Cardiac septum (tissue), 1 donor: ENCODE data around the gene PACS2. TPM values are rescaled to one million over a fixed set of nuclear protein-coding genes. Genes with fewer than 3 reads are reported as not detected.
A peak's percentile ranks its signal among the peaks of the same experiment; 100 is the strongest.
"Not testable (repeated sequence)": the region's sequence is repeated elsewhere in the genome, so short reads cannot be mapped to it uniquely, and the experiment has no call there.

Experiments used
- DNase-seq: peaks from one replicate; pipeline ENCODE4 v3.0.0-alpha.2; 2020; ENCODE audit warnings: low spot score
- intact Hi-C: fragments of 100-400 bp; cut with DNase I; formaldehyde crosslinking; loops from one replicate; pipeline ENCODE4 v1.14.0; 2022
- total RNA-seq: library from RNA; stranded (reverse); fragmentation: NEBNext Ultra II Directional; extraction: Animal tissue kit (Norgen Biotek cat#: 25700); gene quantifications from one replicate; pipeline ENCODE4 v1.2.1, GENCODE V29; 2021
- donor health status: DM: no; HTN: no; CAD: no.

The PACS2 gene
- total RNA-seq, 1 donor from 2014 or later = 55.1 TPM

GRCh38 chr14:105285174-105285573, 29.4 kb upstream of the PACS2 start:
- intact Hi-C loops = no loop called here

DNA sequence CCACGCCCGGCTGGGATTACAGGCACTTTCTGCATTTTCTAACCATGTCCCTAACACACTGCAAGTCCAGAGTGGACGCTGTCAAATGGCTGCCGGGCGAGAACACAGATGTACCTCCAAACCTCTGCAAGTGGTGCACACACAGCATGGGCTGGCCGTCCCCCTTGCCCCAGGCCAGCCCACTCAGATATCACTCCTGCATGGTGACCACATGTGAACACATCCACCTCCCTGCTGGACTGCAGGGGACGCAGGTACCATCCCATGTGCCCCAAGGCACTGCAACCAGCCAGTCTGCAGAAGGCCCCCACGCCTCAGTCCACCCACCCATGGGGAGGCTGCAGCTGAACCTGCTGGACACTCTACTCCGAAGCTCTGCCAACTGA, 27.8 kb upstream of the PACS2 start:
- intact Hi-C loops = no loop called here
- no peak for DNase-seq

More at GRCh38 chr14:105285174-105285573, 29.4 kb upstream of the PACS2 start:
- no peak for DNase-seq

GRCh38 chr14:105287249-105288102, 27.1 kb upstream of the PACS2 start:
- intact Hi-C loops = no loop called here

DNA sequence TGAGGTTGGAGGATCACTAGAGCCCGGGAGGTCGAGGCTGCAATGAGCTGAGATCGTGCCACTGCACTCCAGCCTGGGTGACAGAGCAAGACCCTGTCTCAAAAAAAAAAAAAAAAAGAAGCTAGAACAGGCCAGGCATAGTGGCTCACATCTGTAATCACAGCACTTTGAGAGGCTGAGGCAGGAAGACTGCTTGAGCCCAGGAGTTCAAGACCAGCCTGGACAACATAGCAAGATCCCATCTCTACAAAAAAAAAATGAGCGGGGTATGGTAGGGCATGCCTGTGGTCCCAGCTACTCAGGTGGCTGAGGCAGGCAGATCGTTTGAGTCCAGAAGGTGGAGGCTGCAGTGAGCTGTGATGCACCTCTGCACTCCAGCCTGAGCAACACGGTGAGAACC, 25.6 kb upstream of the PACS2 start:
- DNase-seq, intact Hi-C loops: not testable (repeated sequence)

More at GRCh38 chr14:105287249-105288102, 27.1 kb upstream of the PACS2 start:
- DNase-seq = no peak

GRCh38 chr14:105290621-105291346, 23.8 kb upstream of the PACS2 start:
- intact Hi-C loops = loop anchor here (10.0 kb wide), 1 partner anchor 64 kb away; no protein-coding TSS in a partner anchor
- no peak for DNase-seq

DNA sequence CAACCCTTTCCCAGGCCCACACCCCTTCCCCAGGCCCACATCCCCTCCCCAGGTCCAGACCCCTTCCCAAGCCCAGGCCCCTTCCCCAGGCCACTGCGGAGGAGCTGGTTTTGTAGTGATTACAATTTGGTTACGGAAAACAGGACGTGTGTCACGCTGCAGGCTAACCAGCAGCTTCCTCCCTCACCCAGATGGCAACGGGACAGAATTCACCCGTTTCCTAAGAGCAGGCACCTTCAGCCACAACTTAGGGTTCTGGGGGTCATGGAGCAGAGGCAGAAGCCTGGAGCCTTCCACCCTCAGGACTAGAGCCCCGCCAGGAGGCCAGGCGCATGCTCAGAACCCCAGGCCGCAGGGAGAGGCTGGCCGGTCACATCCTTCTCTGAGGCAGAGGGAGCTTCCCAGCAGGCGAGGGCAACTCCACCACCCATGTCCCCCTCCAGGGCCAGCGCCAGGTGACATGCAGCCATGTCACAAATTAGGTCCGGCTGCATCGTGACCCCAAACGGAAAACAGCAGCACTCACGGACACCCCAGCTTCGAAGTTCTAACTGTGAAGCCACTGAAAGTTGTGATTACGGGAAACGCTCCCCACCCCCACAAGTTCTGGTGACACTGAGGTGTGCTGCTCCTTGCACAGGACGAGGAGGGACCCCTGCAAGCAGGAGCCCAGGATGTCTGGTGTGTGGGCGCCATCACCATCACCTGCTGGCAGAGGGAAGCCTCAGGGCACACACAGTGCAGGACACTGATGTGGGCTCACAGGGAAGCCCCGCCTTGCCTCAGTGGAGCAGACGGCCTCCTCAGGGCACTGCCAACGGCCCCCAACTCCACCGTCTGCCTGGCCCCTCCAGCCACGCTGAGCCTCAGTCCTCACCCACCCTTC, 21.5 kb upstream of the PACS2 start:
- no peak for DNase-seq
- intact Hi-C loops = loop anchor here (10.0 kb wide), 1 partner anchor 62 kb away; no protein-coding TSS in a partner anchor

GRCh38 chr14:105294142-105294597, 20.4 kb upstream of the PACS2 start:
- intact Hi-C loops = loop anchor here (10.0 kb wide), 1 partner anchor 61 kb away; no protein-coding TSS in a partner anchor
- DNase-seq = peak; percentile 88

DNA sequence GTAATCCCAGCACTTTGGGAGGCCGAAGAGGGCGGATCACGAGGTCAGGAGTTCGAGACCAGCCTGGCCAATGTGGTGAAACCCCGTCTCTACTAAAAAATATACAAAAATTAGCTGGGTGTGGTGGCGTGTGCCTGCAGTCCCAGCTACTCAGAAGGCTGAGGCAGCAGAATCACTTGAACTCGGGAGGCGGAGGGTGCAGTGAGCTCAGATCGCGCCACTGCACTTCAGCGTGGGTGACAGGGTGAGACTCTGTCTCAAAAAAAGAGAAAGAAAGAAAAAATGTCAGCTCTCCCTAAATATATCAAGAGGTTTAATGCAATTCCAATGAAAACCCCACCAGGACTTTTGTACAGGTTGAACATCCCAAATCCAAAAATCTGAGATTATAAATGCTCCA, 17.2 kb upstream of the PACS2 start:
- intact Hi-C loops = loop anchor here (10.0 kb wide), 1 partner anchor 57 kb away; no protein-coding TSS in a partner anchor
- DNase-seq = not testable (repeated sequence)

DNA sequence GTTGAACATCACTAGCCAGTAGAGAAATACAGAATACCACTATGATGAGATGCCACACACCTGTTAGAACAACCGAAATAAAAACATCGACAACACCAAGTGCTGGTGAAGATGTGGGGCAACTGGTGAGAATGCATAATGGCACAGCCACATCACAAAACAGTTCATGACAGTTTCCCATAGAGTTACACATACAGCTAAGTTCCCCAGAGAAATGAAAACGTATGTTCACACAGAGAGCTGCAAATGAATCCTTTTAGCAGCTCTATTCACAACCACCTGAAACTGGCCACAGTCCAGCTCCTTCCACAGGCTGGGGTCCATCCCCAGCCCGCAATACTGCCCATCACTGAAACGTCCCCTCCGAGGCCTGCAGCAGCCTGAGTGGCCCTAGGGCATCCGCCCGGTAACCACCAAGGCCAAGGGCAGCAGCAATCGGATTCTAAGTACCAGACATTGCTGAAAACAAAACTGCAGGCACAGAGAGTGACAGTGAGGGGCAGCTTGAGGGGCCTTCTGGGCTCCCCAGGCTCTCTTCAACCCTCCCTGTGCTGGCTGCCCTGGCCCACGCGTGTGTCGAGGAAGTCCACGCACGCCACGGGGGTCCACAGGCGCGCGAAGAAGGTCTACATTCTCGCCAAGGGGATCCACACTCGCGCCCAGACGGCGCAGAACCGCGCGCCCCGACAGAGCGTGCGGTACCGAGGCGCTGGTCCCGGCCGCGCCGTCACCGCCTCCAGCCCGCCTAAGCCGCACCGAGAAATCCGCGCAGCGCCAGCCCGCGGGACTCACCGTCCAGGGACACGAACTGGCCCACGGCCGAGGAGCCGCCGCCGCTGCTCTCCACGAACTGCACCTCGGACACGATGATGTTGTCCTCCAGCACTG, 14.7 kb upstream of the PACS2 start:
- DNase-seq = no peak
- intact Hi-C loops = loop anchor here (10.0 kb wide), 1 partner anchor 55 kb away; no protein-coding TSS in a partner anchor

DNA sequence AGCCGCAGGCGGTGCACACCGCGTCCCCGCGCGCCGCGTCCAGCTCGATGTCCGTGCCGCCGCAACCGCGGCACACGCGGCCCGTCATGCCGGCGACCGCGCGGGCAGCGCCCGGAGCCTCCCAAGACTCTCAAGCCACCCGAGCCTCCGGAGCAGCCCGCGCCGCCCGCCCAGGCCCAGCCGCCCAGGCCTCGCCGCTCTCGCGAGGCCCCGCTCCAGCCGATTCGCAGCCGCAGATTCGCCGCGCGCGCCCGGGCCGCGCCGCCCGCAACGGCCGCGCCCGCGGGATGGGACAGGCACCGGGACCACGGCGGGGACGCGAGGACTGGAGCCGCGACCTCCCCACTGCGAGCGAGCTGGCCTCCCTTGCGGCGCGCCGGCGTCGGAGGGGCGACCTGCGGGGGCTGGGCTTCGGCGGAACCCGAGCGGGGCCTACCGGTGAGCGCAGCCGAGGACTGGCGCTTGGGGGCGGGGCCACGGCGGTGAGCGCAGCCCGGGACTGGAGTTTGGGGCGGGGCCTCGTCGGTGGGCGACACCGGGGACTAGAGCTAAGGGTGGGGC, 13.9 kb upstream of the PACS2 start, which contains the start of gene BRF1:
Gene BRF1, minus strand, starts transcription at position 460 of the 561 bp plus-strand sequence. Its CDS starts 372 bp downstream, at position 88.
- intact Hi-C loops = no loop called here
- peak; percentile 96 for DNase-seq

GRCh38 chr14:105301103-105301914, 13.2 kb upstream of the PACS2 start:
- DNase-seq = peak; percentile 99
- intact Hi-C loops = no loop called here

DNA sequence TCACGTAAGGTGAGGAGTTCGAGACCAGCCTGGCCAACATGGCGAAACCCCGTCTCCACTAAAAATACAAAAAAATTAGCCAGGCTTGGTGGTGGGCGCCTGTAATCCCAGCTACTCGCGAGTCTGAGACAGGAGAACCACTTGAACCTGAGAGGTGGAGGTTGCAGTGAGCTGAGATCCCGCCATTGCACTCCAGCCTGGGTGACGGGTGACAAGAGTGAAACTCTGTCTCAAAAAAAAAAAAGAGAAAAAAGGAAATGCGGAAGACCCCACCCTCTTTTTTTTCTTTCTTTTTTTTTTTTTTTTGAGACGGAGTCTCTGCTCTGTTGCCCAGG, 12.7 kb upstream of the PACS2 start:
- intact Hi-C loops, DNase-seq: not testable (repeated sequence)

- no peak for DNase-seq
- intact Hi-C loops = no loop called here
Measured at GRCh38 chr14:105303949-105304348, 10.6 kb upstream of the PACS2 start.

DNA sequence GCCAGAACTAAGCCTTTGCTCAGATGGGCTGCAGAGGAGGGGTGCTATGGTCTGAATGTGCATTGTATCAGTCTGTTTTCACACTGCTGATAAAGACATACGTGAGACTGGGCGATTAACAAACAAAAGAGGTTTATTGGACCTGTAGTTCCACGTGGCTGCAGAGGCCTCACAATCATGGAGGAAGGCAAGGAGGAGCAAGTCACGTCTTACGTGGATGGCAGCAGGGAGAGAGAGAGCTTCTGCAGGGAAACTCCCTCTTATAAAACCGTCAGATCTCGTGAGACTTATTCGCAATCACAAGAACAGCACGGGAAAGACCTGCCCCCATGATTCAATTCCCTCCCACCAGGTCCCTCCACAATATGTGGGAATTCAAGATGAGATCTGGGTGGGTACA, 10.0 kb upstream of the PACS2 start:
- no peak for DNase-seq
- intact Hi-C loops = no loop called here

DNA sequence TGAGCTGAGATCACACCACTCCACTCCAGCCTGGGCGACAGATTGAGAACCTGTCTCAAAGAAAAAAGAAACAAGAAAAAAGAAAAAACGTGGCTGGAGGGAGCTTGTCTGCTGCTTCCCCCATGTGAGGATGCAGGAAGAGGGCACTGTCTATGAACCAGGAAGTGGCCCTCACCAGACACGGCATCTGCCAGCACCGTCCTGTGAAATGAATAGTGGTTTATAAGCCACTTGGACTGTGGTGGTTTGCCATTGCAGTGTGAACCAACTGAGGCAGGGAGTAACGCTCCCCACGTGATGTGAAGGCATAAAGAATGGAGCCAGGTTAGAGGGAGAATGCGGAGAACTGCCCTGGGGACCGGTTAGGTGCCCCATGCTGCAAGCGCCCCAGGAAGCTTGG, 9.2 kb upstream of the PACS2 start:
- intact Hi-C loops = no loop called here

DNA sequence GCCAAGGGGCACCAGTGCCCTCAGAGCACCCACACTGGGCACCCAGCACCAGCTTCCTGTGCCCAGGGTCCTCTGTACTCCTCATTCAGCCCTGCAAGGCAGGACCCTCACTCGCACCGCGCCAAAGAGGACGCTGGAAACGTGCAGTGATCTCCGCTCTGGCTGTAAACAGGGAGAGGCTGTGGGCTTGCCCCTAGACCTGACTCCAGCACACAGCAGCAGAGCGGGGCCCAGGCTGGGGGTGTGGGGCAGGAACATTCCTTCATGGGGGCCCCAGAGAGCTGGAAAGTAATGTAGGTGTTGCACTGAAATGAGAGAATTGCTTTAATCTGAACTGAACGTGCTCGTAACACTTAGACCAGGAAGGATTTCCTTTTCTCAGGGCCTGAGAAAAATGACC, 8.8 kb upstream of the PACS2 start:
- intact Hi-C loops = no loop called here

More for the DNA sequence above, 9.2 kb upstream of the PACS2 start:
- DNase-seq = no peak

GRCh38 chr14:105307052-105307727, 7.4 kb upstream of the PACS2 start:
- intact Hi-C loops = no loop called here
- DNase-seq = no peak

More for the DNA sequence above, 8.8 kb upstream of the PACS2 start:
- no peak for DNase-seq
